HG02678 (cell line): Measurements from ENCODE around the gene MYH16.
"Not testable (repeated sequence)": the region's sequence is repeated elsewhere in the genome, so short reads cannot be mapped to it uniquely, and the experiment has no call there.

ENCODE experiments used
- ATAC-seq: cut with Tn5 transposase; IDR thresholded peaks from one replicate; pipeline ENCODE4 v1.9.1; 2021; ENCODE audit warnings: mild to moderate bottlenecking, moderate library complexity; ENCODE audit not compliant: unreplicated experiment

MYH16 gene

GRCh38 chr7:99272476-99273045 lies at the start of gene MYH16:
MYH16 (plus strand) TSS chr7:99272839.
- ATAC-seq, result no peak

GRCh38 chr7:99224263-99224898 lies 48.3 kb upstream of the MYH16 start:
- ATAC-seq, result not testable (repeated sequence)

- ATAC-seq, result no peak
Observed at GRCh38 chr7:99224899-99225265, 47.8 kb upstream of the MYH16 start.

GRCh38 chr7:99229234-99229633 lies 43.4 kb upstream of the MYH16 start:
- ATAC-seq, result no peak

DNA sequence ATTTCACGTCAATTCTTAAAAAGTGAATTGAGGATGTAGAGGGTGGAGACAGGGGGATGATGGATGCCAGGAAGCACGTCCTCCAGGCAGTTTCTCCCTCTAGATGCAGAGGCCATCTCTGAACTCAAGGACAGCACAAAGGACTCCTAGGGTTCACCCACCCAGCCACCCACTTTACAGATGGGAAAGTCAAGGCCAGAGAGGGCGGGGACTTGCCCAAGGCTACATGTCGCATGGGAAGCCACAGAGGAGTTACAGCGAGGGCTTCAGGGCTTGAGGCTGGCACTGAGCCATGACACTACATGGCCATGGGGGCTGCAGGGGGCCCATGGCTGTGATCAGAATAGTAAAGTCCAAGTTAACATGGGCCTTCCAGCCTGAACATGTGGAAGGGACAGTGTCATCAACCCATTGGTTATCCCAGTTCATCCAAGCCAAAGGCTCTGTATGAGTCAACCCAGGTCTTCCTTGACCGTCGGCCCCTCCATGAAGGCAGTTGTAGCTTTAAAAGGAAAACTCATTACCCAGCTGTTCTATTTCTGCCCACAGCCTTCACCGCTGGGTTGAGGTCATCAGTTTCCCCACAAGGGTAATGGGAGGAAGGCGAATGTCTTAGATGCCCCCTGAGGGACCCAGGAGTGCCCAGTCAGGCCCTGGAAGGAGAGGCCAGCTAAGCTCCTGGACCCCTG lies 40.4 kb upstream of the MYH16 start:
- ATAC-seq, result no peak

DNA sequence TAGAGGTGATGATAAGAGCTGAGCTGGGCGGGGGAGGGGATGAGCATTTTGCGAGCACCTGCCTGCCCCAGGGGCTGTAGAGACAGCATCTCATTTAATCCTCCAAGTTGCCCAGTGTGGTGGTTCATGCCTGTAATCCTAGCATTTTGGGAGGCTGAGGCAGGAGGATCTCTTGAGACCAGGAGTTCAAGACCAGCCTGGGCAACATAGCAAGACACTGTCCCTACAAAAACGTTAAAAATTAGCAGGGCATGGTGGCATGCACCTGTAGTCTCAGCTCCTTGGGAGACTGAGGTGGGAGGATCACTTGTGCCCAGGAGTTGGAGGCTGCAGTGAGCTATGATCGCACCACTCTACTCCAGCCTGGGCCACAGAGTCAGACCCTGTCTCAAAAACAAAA lies 39.7 kb upstream of the MYH16 start:
- ATAC-seq, result not testable (repeated sequence)

DNA sequence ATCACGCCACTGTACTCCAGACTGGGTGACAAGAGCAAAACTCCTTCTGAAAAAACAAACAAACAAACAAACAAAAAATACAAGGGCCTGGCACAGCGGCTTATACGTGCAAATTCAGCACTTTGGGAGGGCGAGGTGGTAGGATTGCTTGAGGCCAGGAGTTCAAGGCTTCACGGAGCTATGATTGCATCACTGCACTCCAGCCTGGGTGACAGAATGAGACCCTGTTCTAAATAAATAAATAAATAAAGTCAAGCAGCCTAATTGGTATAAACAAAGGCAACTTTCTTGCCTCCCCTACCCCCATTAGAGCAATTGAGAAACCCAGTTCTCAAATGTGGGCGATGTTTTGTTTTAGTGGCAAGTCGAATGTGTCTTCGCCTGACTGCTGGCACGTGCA lies 38.5 kb upstream of the MYH16 start:
- ATAC-seq, result no peak

GRCh38 chr7:99235925-99236324 lies 36.7 kb upstream of the MYH16 start:
- no peak for ATAC-seq

DNA sequence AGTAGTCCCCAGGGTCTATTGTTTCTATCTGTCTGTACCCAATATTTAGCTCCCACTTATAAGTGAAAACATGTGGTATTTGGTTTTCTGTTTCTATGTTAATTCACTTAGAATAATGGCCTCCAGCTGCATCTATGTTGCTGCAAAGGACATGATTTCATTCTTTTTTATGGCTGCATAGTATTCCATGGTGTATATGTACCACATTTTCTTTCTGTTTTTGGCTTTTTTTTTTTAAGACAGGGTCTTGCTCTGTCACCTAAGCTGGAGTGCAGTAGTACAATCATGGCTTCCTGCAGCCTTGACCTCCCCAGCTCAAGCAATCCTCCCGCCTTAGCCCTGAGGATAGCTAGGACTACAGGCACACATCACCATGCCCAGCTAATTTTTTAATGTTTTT lies 34.8 kb upstream of the MYH16 start:
- ATAC-seq, result not testable (repeated sequence)

DNA sequence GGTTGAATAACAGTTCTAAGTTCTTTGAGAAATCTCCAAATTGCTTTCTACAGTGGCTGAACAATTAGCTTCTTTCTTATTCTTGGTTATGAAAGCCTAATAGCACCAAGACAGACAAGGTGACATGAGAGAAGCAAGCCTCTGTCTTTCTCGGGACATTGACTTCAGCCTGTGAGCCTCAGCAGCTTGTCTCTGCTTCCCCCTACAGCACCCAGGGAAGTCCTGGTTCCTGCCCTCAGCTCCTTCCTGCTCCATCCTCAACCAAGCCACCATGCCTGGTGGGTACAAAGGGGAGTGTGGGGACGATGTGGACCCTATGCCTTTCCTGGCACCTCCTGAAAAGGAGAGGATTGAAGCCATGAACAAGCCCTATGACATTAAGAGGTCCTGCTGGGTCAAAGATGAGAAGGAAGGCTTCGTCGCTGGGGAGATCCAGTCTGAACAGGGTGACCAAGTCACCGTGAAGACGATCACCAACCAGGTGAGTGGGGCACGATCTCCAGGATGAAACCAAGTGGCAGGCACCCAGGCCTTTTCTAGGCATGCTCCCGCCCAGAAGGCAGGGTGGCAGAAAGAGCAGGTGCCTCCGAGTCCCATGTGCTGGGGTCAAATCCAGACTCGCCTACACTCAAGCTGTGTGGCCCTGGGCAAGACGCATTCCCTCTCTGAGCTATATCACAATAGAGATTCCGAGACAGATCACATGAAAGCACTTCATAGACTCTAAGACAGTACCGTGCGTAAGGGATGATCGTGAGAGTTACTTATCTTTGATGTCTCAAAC lies 33.9 kb upstream of the MYH16 start:
- ATAC-seq, result no peak

DNA sequence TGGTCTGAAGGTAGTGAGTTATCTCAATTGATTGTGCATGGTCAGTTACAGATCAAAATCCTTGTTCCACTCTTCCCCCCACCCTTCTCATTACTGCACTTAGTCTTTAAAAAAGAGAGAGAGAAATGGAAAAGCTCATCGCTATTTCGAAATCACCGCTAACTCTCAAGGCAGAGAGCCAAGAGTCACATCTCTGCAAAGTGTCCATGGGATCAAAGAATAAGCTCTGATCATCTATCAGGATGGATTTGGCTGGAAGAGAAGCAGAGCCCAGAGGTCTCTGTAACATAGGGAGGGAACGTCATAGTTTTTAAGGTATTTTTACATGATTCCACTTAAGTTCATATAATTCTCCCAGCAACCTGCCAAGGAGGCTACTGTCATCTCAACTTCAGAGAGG lies 30.0 kb upstream of the MYH16 start:
- ATAC-seq, result no peak

GRCh38 chr7:99243751-99244337 lies 28.8 kb upstream of the MYH16 start:
- no peak for ATAC-seq

GRCh38 chr7:99244939-99245338 lies 27.7 kb upstream of the MYH16 start:
- ATAC-seq, result no peak

- ATAC-seq, result no peak
Observed at GRCh38 chr7:99248391-99249095, 24.1 kb upstream of the MYH16 start.

DNA sequence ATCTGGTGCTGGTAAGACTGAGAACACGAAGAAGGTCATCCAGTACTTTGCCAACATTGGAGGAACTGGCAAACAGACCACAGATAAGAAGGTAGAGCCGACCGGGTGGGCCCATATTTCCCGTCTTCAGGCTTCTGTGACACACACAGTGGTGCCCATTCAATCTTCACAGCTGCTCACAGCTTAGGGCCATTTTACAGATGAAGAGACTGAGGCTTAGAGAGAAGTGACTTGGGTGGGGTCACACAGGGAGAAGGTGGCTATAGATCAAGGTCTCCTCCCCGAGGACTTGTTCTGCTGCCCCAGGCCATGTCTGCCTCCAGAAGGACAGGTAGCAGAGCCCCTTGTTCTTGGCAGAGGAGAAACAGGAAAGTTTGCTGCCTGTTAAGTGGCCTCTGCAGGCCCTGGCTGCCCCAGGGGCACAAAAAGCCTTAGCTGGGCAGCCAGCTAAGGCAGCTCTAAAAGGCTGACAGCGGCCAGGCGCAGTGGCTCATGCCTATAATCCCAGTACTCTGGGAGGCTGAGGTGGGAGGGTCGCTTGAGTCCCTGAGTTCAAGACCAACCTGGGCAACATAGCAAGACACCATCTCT lies 22.6 kb upstream of the MYH16 start:
- ATAC-seq, result no peak

DNA sequence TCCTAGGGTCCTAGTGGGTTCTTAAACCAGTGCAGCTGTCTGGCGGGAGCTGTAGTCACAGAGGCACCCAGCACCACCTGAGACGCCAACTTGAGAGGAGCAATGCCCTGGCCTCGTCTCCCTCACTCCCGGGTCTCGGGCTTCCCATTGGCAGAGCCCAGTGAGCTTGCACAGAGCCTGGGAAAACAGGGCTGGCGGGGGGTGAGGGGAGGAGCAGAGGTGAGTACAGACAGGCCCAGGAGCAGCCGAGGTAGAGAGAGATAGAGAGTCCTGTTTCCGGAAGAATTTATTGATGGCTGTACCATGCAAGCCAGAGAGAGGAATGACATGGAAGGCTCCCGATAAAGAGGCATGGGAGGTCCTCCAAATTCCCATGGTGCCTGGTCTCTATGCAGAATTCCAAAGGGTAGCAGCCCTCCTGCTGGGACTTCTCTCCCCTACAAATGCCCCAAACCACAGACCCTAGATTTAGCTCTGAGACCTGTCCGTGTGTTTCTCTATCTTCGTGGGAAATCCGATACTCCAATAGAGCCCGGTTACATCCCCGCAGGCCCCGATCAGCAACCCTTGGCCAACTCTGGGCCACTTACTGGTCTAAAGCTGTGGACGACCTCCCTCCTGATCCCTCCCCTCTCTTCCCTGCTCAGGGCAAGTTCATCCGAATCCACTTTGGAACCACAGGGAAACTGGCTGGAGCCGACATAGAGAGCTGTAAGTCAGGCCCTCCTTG lies 20.3 kb upstream of the MYH16 start:
- no peak for ATAC-seq

GRCh38 chr7:99253369-99253768 lies 19.3 kb upstream of the MYH16 start:
- ATAC-seq, result no peak

DNA sequence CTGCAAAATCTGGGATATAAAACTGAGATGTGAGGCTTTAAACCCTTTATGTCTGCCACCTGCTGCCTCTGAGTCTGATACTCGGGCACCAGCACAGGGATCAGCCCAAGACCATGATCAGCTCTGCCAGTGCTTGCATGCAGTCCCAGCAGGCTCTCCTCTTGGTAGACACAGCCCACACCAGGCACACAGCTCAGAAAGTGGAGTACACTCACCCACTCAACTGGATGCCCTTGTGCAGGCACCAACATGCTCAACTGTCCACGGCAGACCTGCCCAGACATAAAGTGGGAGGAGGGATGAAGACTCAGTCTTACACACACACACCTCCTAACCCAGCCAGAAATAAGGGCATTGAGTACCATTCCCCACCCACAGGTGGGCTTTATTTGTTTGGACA lies 18.2 kb upstream of the MYH16 start:
- no peak for ATAC-seq

- no peak for ATAC-seq
Observed at GRCh38 chr7:99255463-99255862, 17.2 kb upstream of the MYH16 start.

DNA sequence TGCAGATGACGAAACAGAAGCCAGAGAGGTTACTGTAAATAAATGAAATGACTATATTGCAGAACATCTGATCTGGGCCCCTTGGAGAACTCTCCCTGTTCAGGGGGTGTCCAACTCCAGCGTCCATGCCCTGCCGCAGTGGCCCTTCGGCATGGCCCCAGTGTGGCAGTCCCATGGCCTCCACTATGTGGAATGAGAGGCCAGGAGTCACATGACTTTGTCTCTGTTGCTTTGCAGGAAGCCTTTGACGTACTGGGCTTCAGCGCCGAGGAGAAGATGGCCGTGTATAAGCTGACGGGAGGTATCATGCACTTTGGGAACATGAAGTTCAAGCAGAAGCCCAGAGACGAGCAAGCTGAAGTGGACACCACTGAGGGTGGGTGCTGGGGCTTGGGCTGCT lies 15.6 kb upstream of the MYH16 start:
- ATAC-seq, result no peak
